ENCODE results near the gene TNRC6C.

GRCh38 chr17:78032166-78032565 lies 73.7 kb downstream of the TNRC6C start:
- no peak for TF ChIP-seq POLR2A (IDR thresholded peaks at IDR 0.05; ENCODE audit: extremely low read depth, insufficient read length)
- no peak for TF ChIP-seq CTCF (IDR thresholded peaks at IDR 0.05; ENCODE audit: low read depth, low read length)
- TF ChIP-seq MAX (IDR thresholded peaks at IDR 0.05; ENCODE audit: low read depth, low read length): no peak
- TF ChIP-seq MYC (IDR thresholded peaks at IDR 0.05; ENCODE audit: low read depth, low read length): no peak

All from NB4 (cell line).